ENCODE measurements around the gene SNRPF. TPM values are rescaled to one million over a fixed set of nuclear protein-coding genes. Genes with fewer than 3 reads are reported as not detected.

Gene SNRPF
- total RNA-seq, 6 donors from 2014 or later, result 2.1 to 16.6 (median 14.3) TPM

- no peak overlapping the region for H3K4me3 ChIP-seq
- DNase-seq (no peak), ATAC-seq (ENCODE audit: low FRiP score in 2 of 2) (peak in 1 of 2 donors; percentile 46)
- H3K4me1 ChIP-seq, result no peaks in the 10 kb centered on the region
- no peaks in the 10 kb centered on the region for H3K27me3 ChIP-seq
- TF ChIP-seq POLR2AphosphoS5 (IDR thresholded peaks at IDR 0.05) (no peak), CTCF (IDR thresholded peaks at IDR 0.05) (peak in 5 of 6 experiments; percentile 32 to 59 (median 53))
- no peaks in the 10 kb centered on the region for H3K36me3 ChIP-seq
- H3K27ac ChIP-seq, result no peak overlapping the region
- 0 to 5% methylated on average over 1 of the region's 1 CpG for WGBS, 2 donors
- no peaks in the 10 kb centered on the region for H3K9me3 ChIP-seq
These were observed 38.6 kb upstream of the SNRPF start for GRCh38 chr12:95820096-95820703.

DNA sequence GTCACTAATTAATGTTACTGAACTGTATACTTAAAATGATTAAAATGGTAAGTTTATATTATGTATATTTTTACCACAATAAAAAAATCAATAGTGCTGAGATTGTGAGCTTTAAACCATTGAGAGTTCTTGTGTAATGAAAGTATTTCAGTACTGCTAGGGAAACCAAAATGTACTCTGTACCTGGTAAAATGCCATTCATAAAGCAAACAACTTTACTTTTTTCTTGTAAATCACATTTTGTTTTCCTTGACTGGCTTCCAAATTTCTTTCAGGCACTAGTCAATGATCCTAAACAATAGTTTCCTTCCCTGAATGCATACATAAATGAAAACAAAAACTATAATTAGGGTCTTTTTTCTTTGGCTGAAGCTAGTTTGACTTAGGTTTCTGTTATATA lies 29.4 kb upstream of the SNRPF start:
- Histone ChIP-seq H3K27me3 (no peaks in the 10 kb centered on the region), H3K4me3 (peak overlapping the region in 1 of 4 donors; percentile 2), H3K9me3 (no peaks in the 10 kb centered on the region), H3K27ac (peak overlapping the region; percentile 22 to 66 (median 36)), H3K4me1 (peaks cover 7 to 17% (median 13%) of the 10 kb centered on the region in 4 donors), H3K36me3 (no peaks in the 10 kb centered on the region)
- no peak for ATAC-seq (ENCODE audit: low FRiP score in 2 of 2)
- DNase-seq, result no peak
- TF ChIP-seq POLR2AphosphoS5 (IDR thresholded peaks at IDR 0.05) (no peak), EP300 (IDR thresholded peaks at IDR 0.05) (peak in 1 of 4 donors; percentile 18)

DNA sequence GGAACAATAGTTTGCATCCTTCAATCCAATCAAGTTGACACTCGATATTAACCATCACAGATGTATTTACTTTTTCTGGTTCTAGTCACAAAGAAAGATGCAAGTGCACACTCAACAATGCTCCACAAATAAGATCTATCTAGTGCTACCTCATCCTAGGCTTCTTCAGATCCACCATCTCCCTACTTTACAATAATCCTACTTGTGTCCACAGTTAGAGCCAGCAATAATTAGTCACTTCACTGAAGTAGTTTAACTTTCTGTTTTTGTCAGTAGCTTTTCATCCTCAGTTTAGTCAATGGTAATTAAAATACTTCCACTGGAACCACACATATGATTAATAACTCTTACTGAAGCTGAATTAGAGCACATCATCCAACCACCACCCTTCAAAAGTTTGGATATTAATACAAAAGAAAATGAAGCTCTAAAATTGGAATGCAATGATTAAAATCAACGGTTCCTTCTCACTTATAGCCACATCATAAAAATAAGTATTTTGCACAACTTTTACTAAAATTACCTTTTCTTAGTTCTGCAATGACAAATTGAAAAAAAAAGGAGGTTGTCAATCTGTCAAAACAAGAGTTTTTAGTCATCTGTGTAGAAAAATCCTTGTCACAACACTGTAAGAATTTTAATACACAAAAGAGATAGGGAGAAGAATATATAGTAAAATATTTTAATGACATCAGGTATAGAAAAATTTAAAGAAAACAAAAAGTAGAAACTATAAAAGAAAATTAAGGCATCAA lies 28.2 kb upstream of the SNRPF start:
- ATAC-seq (ENCODE audit: low FRiP score in 2 of 2) (no peak), DNase-seq (no peak)
- Histone ChIP-seq H3K27ac (peak overlapping the region; percentile 22 to 66 (median 36)), H3K4me1 (peaks cover 7 to 25% (median 13%) of the 10 kb centered on the region in 4 donors), H3K4me3 (no peak overlapping the region), H3K36me3 (no peaks in the 10 kb centered on the region), H3K27me3 (no peaks in the 10 kb centered on the region), H3K9me3 (no peaks in the 10 kb centered on the region)
- WGBS, 2 donors, result 49 to 55% methylated on average over 2 of the region's 2 CpGs
- TF ChIP-seq POLR2A (IDR thresholded peaks at IDR 0.05), result no peak
- TF ChIP-seq CTCF (IDR thresholded peaks at IDR 0.05), result no peak
- no peak for TF ChIP-seq EP300 (IDR thresholded peaks at IDR 0.05)
- no peak for TF ChIP-seq POLR2AphosphoS5 (IDR thresholded peaks at IDR 0.05)

- Histone ChIP-seq H3K36me3 (no peaks in the 10 kb centered on the region), H3K27ac (peak overlapping the region in 2 of 4 donors; percentile 60 to 68), H3K4me3 (no peak overlapping the region), H3K9me3 (no peaks in the 10 kb centered on the region), H3K4me1 (peaks cover 10 to 45% (median 19%) of the 10 kb centered on the region in 4 donors), H3K27me3 (no peaks in the 10 kb centered on the region)
- WGBS, 2 donors, result 63 to 74% methylated on average over 1 of the region's 1 CpG
- peak in 1 of 2 donors; percentile 31 for TF ChIP-seq POLR2AphosphoS5 (IDR thresholded peaks at IDR 0.05)
- TF ChIP-seq POLR2A (IDR thresholded peaks at IDR 0.05), result no peak
- TF ChIP-seq EP300 (IDR thresholded peaks at IDR 0.05), result peak in 2 of 4 donors; percentile 40 to 84
- ATAC-seq (ENCODE audit: low FRiP score in 2 of 2) (no peak), DNase-seq (peak in 1 of 2 donors; percentile 59)
These were observed 24.2 kb upstream of the SNRPF start for GRCh38 chr12:95834572-95834971.

DNA sequence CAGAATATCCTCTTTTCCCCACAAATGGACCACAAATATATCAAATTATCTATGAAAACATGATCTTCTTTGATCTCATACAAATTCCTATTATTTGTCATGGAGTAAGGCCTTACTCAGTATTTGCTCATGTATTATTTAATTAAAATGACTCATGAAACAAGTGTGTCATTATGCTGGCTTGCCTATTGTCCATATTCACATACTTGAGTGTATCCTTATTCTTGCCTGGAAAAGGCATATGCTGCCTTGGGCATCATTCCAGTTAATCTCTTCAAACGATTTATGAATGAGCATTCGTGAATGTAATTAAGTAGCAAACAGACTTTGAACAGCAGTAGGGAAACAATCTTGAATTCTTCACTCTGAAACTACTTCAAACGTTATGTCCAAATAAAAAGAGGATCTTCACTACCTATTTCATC lies 22.6 kb upstream of the SNRPF start:
- no peaks in the 10 kb centered on the region for H3K9me3 ChIP-seq
- DNase-seq, result no peak
- no peaks in the 10 kb centered on the region for H3K27me3 ChIP-seq
- peak overlapping the region in 2 of 4 donors; percentile 50 to 60 for H3K27ac ChIP-seq
- ATAC-seq (ENCODE audit: low FRiP score in 2 of 2), result peak; percentile 57 to 69
- H3K36me3 ChIP-seq, result no peaks in the 10 kb centered on the region
- WGBS, 2 donors, result 17 to 29% methylated on average over 3 of the region's 3 CpGs
- TF ChIP-seq CTCF (IDR thresholded peaks at IDR 0.05) (no peak), POLR2A (IDR thresholded peaks at IDR 0.05) (no peak), EP300 (IDR thresholded peaks at IDR 0.05) (peak in 1 of 4 donors; percentile 55), POLR2AphosphoS5 (IDR thresholded peaks at IDR 0.05) (no peak)
- H3K4me1 ChIP-seq, result peaks cover 5 to 36% (median 12%) of the 10 kb centered on the region in 4 donors
- H3K4me3 ChIP-seq, result no peak overlapping the region
